NT2/D1 (cell line): ENCODE results near the gene AQR.

Source experiments
- YY1 ChIP-seq: IDR thresholded peaks from 2 replicates; pipeline ENCODE4 v1.6.1; 2011; ENCODE audit not compliant: insufficient read length, insufficient read depth
- ZNF274 ChIP-seq: IDR thresholded peaks from 2 replicates; pipeline ENCODE4 v1.6.1; 2011; ENCODE audit warnings: mild to moderate bottlenecking, low read depth, low read length

GRCh38 chr15:34886134-34886533, 83.4 kb downstream of the AQR start:
- TF ChIP-seq ZNF274 (no peak), YY1 (no peak)
